Stimulated activated CD8-positive, alpha-beta memory T cell treated with anti-CD3 and anti-CD28 coated beads, Interleukin-4, amount 100 ng/mL, for 4 hours (primary cell): Measurements from ENCODE around the gene WDR59.
"Not testable (repeated sequence)": the region's sequence is repeated elsewhere in the genome, so short reads cannot be mapped to it uniquely, and the experiment has no call there.

ENCODE experiments used
- DNase-seq, 2 donors: peaks; one replicate each; pipeline ENCODE4 v3.0.0-alpha.2; 2020; ENCODE audit warnings: low read depth in 2 of 2, low spot score in 1 of 2

The WDR59 gene

GRCh38 chr16:74909665-74910064 is 75.3 kb downstream of the WDR59 start:
- no peak for DNase-seq

- DNase-seq = not testable (repeated sequence)
Observed at GRCh38 chr16:74908759-74909158, 76.2 kb downstream of the WDR59 start.

- no peak for DNase-seq
Observed at GRCh38 chr16:74903901-74904678, 80.8 kb downstream of the WDR59 start.

DNA sequence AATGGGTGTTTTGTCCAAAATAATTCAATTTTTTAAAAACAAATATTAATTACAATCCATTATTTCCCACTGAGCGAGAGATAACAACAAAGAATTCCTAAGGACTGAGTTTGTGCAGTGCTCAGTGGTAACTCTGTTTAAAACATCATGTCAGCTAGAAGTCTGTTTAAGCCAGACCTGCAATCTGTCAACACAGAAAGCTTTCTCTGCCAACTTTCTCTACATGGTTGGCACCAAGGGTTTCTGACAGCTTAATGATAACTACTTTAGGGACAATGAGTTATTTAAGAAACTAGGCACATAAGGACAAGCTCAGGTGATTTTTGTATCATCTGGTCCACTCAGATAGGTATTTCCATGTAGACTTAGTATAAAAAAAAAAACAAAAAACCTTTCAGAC is 81.8 kb downstream of the WDR59 start:
- DNase-seq = no peak

DNA sequence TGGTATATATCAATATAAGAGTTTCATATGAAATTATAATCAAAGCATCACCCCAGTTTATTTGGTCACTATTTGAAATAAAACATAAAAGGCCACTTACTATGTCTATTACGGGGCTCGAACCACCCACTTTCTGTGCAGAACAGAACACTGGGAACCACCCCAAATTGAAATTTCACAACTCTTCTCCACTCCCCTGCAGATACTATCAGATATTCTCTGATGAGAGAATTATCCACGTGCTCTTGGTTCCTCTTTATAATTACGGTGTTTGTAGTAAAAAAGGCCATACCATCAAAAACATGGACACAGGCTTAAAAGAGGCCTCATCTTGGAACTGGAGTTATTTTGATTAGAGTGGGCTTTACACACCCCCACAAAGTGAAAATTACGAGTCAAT is 82.8 kb downstream of the WDR59 start:
- no peak for DNase-seq

DNA sequence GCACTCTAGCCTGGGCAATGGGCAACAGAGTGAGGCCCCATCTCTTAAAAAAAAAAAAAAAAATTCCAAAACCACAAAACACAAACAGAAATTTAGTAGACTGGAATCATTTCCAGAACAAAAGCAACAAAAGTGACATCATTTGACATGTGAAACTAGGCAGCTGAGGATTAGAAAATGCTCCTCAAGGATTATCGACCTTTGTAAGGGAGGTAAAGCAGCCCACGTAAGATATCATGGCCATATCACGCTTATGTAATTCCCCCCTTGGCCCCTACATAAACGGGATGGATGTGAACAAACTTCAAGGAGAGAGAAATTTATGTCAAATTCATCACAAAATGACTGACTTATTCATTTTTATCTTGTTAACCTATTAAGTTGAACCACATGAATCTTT is 83.3 kb downstream of the WDR59 start:
- DNase-seq = no peak

GRCh38 chr16:74899816-74900215 is 85.1 kb downstream of the WDR59 start:
- DNase-seq = no peak

DNA sequence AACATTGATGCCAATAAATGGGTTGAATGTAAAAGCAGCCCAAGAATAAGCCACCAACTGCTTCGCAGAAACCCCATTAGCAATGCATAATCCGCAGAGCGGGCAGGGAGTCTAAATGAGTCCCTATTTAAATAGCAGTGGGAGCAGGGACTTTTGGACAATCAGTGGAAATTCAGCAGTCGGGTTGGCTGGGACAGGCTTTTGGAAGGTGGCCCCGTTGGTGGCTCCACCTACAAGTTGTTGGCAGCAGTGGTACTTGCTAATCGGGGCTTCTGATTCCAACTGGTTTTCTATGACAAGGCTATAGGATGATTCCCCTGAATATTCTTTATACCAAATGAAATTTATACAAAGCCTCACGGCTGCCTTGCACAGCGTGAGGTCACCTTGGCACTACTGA is 86.3 kb downstream of the WDR59 start:
- no peak for DNase-seq

GRCh38 chr16:74896389-74897370 is 88.2 kb downstream of the WDR59 start:
- no peak for DNase-seq

- DNase-seq = no peak
Observed at GRCh38 chr16:74893541-74893940, 91.4 kb downstream of the WDR59 start.

DNA sequence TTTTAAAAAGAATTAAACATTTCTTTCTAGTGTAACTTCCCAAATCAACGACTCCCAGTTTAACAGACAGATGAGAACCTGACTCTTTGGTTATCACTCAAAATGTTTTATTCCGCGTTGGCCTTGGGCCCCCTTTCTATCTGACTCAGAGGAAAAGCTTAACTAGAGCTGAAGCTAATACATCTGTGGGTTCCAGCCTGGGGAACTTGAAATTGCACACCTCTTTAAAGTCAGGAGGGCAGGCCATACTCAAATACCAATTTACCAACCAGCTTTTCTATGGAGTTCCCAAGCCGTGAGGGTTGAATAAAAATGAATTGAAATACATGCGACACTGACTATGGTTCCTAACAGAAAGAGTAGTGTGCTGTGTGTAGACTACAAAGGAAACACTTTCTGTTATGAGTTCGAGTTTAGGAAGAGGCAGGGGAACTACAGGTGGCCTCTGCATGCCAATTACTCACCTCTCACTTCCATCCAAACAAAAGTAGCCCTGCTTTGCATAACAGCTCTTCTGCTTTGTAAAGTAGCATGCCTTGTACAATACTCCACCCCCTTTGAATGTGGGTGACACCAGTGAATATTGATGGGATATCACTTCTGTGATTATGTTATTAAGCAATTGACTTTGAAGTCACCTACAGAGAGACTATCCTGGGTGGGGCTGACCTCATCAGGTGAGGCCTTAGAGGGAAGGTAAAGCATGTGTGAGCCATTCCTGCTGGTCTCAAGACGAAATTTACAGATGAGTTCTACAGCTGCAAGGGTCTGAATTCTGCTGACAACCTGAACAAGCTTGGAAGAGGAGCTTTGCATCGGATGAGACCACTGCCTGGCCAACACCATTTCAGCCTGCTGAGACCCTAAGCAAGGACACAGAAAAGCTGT is 92.1 kb downstream of the WDR59 start:
- no peak for DNase-seq

GRCh38 chr16:74888888-74889287 is 96.0 kb downstream of the WDR59 start:
- no peak for DNase-seq

- DNase-seq = no peak
Observed at GRCh38 chr16:74888232-74888862, 96.6 kb downstream of the WDR59 start.

DNA sequence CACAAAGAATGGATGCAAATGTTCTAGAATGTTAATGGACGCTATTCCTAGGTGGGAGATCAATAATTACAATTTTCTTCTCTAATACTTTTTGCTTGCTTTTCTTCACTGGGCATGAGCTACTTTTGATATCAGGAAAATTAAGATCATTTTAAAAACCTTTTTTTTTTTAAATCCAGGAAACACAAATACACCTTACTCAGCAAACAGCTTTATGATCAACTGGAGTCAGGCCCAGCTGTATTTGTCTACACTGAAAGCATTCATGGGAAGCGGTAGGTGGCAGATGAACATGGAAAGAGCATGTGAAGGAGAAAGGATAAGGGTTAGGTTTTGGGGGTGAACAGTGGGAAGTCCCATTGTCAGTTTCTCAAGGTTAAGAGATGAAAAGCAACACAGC is 97.8 kb downstream of the WDR59 start:
- no peak for DNase-seq

DNA sequence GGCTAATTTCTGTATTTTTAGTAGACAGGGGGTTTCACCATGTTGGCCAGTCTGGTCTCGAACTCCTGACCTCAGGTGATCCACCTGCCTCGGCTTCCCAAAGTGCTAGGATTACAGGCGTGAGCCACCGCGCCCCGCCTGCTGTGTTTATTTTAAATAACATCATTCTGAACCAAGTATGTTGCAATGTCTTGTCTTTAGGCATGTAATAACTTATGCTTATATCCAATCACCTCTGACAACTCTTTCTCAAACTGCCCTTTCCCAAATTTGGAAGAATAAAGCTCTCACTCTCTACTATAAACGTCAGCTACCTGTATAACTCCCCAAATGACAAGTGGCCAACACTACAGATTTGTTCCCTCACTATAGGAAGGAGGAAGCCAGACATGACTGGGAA is 107.2 kb downstream of the WDR59 start:
- DNase-seq = no peak

GRCh38 chr16:74874912-74875546 is 109.9 kb downstream of the WDR59 start:
- no peak for DNase-seq

GRCh38 chr16:74874123-74874522 is 110.8 kb downstream of the WDR59 start:
- no peak for DNase-seq

DNA sequence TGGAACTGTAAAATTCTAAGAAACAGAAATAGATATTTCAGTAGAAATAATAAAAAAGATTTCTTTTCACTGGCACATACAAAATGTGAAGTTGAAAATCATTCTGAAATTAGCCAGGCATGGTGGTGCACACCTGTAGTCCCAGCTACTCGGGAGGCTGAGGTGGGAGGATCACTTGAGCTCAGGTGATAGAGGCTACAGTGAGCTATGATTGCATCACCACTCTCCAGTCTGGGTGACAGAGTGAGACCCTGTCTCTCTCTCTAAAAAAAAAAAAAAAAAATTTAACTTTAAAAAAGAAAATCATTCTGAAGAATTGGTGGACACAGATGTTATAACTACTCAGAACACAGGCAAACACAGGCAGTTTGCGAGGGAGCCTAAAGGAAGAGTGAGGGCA is 112.6 kb downstream of the WDR59 start:
- DNase-seq = no peak

- no peak for DNase-seq
Observed at GRCh38 chr16:74871608-74872007, 113.3 kb downstream of the WDR59 start.

DNA sequence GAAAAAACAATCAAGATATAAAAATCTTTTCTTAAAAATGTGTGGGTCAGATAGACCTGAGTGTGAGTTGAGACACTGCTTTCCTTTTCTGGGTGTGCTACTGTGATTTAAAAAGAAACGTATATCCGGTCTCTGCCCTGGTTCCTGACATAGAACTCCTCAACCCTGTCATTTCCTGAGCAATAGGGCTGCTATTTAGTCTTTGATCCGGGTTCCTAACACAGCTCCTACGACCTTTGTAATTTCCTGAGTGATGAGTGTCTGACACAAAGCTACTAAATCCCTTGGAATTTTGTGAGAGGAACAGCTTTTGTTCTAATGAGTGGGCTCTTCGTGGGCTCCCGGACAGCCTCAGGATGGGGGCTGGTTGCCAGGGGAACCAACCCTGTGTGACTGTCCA is 116.4 kb downstream of the WDR59 start:
- DNase-seq = no peak
